Activated CD8-positive, alpha-beta T cell treated with anti-CD3 and anti-CD28 coated beads for 36 hours (primary cell): ENCODE measurements around the gene LAMC1. TPM values are rescaled to one million over a fixed set of nuclear protein-coding genes. Genes with fewer than 3 reads are reported as not detected.

Experiments
- ATAC-seq: fragments of 200-7000 bp; cut with Tn5 transposase; one replicate; pipeline ENCODE4 v1.10.0; 2021; ENCODE audit warnings: mild to moderate bottlenecking, moderate library complexity
- CTCF ChIA-PET: fragments of 350-600 bp; sonication (Branson Sonifier 250); formaldehyde crosslinking; loops from one replicate; lab custom pipeline; 2021; ENCODE audit warnings: antibody characterized with exemption; lab: Charles Lee
- POLR2A ChIA-PET: fragments of 350-600 bp; sonication (Branson Sonifier 250); formaldehyde crosslinking; loops from one replicate; lab custom pipeline; 2021; ENCODE audit warnings: antibody characterized with exemption; lab: Charles Lee
- DNase-seq: peaks from one replicate; pipeline ENCODE4 v3.0.0-alpha.2; 2020
- H3K27ac Mint-ChIP-seq: one replicate; pipeline ENCODE4 v1.8.0; 2021; ENCODE audit warnings: mild to moderate bottlenecking, mixed read lengths
- H3K27me3 Mint-ChIP-seq: one replicate; pipeline ENCODE4 v1.8.0; 2021; ENCODE audit warnings: mixed read lengths
- H3K36me3 Mint-ChIP-seq: one replicate; pipeline ENCODE4 v1.8.0; 2021; ENCODE audit warnings: low read depth, mixed read lengths
- H3K4me1 Mint-ChIP-seq: one replicate; pipeline ENCODE4 v1.8.0; 2021; ENCODE audit warnings: low read depth, mixed read lengths
- H3K4me3 Mint-ChIP-seq: one replicate; pipeline ENCODE4 v1.8.0; 2021; ENCODE audit warnings: mild to moderate bottlenecking, moderate library complexity, mixed read lengths
- H3K9me3 Mint-ChIP-seq: one replicate; pipeline ENCODE4 v1.8.0; 2021; ENCODE audit warnings: mixed read lengths
- intact Hi-C: fragments of 100-400 bp; cut with micrococcal nuclease; formaldehyde crosslinking; loops from one replicate; pipeline ENCODE4 v1.10.0; 2022
- total RNA-seq, 2 experiments: library from RNA; stranded (reverse); gene quantifications; one replicate each; pipeline ENCODE4 v1.2.3, GENCODE V29; 2021
- TF ChIP-seq, protein P1 (sequence below): fragments of 200-600 bp; IDR thresholded peaks from one replicate; pipeline ENCODE4 v1.8.0; 2022; ENCODE audit warnings: antibody characterized with exemption, mild to moderate bottlenecking

The LAMC1 gene
- total RNA-seq, 2 experiments from 2014 or later = 0.22 to 0.23 TPM

DNA sequence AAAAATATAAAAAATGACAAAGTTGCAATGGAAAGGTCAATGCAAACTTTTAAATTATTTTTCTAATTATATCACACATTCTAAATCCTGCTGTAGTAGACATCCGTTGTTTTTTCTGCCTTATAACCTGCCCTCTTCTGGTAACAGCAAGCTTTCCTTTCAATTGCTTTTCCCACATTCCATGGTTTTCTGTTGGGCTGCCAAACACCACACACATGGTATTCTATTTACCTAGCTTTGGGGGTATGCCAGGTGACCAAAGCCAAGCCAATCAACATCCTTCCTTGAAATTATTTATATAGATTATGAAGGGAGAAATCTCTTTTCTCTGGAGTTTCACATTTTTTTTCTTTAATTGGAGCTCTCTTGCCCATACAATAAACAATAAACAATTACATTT is 3.4 kb upstream of the LAMC1 start:
- TF ChIP-seq, protein P1, sequence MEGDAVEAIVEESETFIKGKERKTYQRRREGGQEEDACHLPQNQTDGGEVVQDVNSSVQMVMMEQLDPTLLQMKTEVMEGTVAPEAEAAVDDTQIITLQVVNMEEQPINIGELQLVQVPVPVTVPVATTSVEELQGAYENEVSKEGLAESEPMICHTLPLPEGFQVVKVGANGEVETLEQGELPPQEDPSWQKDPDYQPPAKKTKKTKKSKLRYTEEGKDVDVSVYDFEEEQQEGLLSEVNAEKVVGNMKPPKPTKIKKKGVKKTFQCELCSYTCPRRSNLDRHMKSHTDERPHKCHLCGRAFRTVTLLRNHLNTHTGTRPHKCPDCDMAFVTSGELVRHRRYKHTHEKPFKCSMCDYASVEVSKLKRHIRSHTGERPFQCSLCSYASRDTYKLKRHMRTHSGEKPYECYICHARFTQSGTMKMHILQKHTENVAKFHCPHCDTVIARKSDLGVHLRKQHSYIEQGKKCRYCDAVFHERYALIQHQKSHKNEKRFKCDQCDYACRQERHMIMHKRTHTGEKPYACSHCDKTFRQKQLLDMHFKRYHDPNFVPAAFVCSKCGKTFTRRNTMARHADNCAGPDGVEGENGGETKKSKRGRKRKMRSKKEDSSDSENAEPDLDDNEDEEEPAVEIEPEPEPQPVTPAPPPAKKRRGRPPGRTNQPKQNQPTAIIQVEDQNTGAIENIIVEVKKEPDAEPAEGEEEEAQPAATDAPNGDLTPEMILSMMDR = no peak
- DNase-seq (no peak), ATAC-seq (no peak)
- H3K36me3 Mint-ChIP-seq = no peaks in the 10 kb centered on the region
- intact Hi-C loops = no loop called here
- CTCF ChIA-PET = interaction anchor here (0.6 kb wide), 1 partner anchor 269 kb away, joined by 3 read pairs; no protein-coding TSS in a partner anchor
- no peak overlapping the region for H3K4me3 Mint-ChIP-seq
- POLR2A ChIA-PET = no interaction called here
- H3K27ac Mint-ChIP-seq = no peak overlapping the region
- H3K9me3 Mint-ChIP-seq = peaks cover 2% of the 10 kb centered on the region
- peaks cover 43% of the 10 kb centered on the region for H3K27me3 Mint-ChIP-seq
- H3K4me1 Mint-ChIP-seq = peaks cover 16% of the 10 kb centered on the region

DNA sequence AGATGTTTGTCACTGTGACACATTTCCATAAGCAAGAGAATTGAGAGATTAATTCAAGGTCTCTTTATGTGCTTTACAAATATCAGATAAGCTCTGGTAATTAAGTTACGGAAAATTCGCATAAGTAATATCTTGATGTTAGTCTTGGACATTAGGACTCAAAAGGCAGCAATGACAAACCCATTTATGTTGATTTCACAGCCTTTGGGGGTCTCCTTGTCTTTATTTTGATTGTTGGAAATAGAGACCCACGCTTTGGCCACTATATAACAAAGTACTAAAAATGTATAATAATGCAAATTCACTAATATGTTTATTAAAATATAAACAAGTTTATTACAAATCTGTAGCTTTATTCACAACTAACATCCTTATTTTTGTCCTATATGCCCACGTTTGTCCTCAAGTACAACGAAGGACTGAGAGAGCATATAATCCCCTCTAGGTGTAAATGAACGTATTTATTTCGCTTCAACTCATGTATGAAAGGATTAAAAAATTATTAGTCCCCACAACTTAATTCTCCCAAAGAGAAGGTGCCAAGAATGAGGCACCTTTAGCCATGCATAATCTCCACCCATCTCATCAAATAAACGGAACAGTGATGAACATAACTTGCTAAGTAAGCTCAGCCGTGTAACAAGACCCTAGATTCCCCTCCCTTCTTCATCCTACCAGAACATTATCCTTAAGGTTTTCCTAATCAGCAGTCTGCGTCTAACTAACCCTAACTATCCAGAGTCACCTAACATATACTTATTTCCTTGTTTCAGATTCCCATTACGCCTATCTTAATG is 1.6 kb upstream of the LAMC1 start:
- ChIA-PET CTCF (no interaction called here), POLR2A (no interaction called here)
- intact Hi-C loops = no loop called here
- DNase-seq = no peak
- no peak overlapping the region for H3K4me3 Mint-ChIP-seq
- TF ChIP-seq, protein P1 = no peak
- no peaks in the 10 kb centered on the region for H3K9me3 Mint-ChIP-seq
- H3K36me3 Mint-ChIP-seq = no peaks in the 10 kb centered on the region
- peaks cover 18% of the 10 kb centered on the region for H3K4me1 Mint-ChIP-seq
- H3K27ac Mint-ChIP-seq = no peak overlapping the region
- peaks cover 53% of the 10 kb centered on the region for H3K27me3 Mint-ChIP-seq
- ATAC-seq = no peak

DNA sequence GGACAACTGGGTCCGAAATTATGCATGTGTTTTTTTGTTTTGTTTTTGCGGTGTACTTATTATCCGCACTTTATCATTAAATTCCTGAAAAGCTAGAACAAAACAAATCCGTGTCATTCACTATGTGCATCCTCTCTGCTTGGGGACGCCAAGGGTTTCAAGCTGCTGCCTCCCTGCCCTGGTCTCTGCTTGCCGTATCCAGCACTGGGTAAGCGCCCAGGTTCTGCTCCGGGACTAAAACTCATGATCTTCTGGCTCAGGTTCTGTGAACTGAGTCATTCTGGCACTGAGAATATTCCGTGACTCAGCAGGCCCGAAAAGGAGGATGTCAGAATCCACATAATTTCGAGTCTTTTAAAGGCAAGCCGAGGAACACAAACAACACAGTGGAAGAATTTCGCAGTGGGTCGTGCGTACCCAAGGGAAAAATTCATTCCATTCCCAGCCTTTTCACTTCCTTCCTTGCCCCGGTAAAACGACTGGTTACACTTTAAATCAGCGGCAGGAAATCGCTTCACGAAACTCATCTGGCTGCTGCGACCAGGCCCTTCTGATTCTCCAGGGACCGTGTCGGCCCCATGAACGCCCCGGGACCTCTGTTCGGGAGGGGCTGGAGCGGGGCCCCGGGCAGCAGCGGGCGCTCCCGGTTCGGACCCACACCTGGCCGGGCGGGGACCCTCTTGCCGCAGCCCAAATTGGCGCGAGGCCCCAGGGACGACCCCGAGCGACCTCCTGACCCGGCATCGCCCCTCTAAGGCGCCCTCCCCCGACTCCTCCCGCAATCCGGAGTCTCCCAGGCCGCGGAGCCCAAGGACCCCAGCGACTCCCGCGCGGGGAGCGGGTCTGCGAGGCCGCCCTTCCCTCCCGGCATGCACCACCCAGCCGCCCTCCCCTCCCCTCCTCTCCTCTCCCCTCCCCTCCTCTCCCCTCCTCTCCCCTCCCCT is 746 bp upstream of the LAMC1 start:
- intact Hi-C loops = no loop called here
- Mint-ChIP-seq H3K27ac (no peak overlapping the region), H3K36me3 (no peaks in the 10 kb centered on the region), H3K4me1 (peaks cover 18% of the 10 kb centered on the region), H3K9me3 (no peaks in the 10 kb centered on the region), H3K4me3 (peak overlapping the region; percentile 60), H3K27me3 (peaks cover 57% of the 10 kb centered on the region)
- TF ChIP-seq, protein P1 = no peak
- POLR2A ChIA-PET = no interaction called here
- CTCF ChIA-PET = no interaction called here
- DNase-seq (peak; percentile 66), ATAC-seq (peak; percentile 37)

DNA sequence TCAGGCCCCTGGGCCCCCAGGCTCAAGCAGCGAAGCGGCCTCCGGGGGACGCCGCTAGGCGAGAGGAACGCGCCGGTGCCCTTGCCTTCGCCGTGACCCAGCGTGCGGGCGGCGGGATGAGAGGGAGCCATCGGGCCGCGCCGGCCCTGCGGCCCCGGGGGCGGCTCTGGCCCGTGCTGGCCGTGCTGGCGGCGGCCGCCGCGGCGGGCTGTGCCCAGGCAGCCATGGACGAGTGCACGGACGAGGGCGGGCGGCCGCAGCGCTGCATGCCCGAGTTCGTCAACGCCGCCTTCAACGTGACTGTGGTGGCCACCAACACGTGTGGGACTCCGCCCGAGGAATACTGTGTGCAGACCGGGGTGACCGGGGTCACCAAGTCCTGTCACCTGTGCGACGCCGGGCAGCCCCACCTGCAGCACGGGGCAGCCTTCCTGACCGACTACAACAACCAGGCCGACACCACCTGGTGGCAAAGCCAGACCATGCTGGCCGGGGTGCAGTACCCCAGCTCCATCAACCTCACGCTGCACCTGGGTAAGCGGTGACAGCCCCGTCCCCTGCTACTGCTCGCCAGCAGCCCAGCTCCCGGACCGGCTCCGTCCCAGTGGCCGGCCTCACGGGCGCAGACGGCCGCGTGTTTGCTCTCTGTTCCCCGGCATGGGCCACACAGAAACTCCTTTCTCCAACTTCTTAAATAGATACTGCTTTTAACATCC is 539 bp downstream of the LAMC1 start:
- ATAC-seq (peak; percentile 79), DNase-seq (peak; percentile 58)
- H3K4me1 Mint-ChIP-seq = peaks cover 18% of the 10 kb centered on the region
- TF ChIP-seq, protein P1 = no peak
- H3K4me3 Mint-ChIP-seq = peak overlapping the region; percentile 70
- no peaks in the 10 kb centered on the region for H3K9me3 Mint-ChIP-seq
- no peak overlapping the region for H3K27ac Mint-ChIP-seq
- ChIA-PET CTCF (no interaction called here), POLR2A (no interaction called here)
- peaks cover 65% of the 10 kb centered on the region for H3K27me3 Mint-ChIP-seq
- no peaks in the 10 kb centered on the region for H3K36me3 Mint-ChIP-seq
- intact Hi-C loops = no loop called here
